Hematopoietic multipotent progenitor cell (in vitro differentiated cells): ENCODE results near the gene TTLL10. TPM values are rescaled to one million over a fixed set of nuclear protein-coding genes. Genes with fewer than 3 reads are reported as not detected.

ENCODE experiments used
- DNase-seq, 3 donors: peaks; one replicate each; pipeline ENCODE4 v3.0.0-alpha.2; 2011 to 2015; ENCODE audit warnings: low read depth in 2 of 3, low spot score in 2 of 3
- total RNA-seq: library from RNA; depleted of rRNA; stranded (reverse); fragments of >200 nt; gene quantifications from one replicate; pipeline ENCODE4 v1.2.3, GENCODE V29; 2012

Gene TTLL10
- total RNA-seq, 1 donor: 4.3 TPM

GRCh38 chr1:1157426-1157913, 16.2 kb upstream of the TTLL10 start:
- peak; percentile 38 to 49 (median 46) for DNase-seq

- DNase-seq: peak in 2 of 3 donors; percentile 29 to 52
Measured at GRCh38 chr1:1157914-1158710, 15.6 kb upstream of the TTLL10 start.

GRCh38 chr1:1160281-1160930, 13.3 kb upstream of the TTLL10 start:
- DNase-seq: no peak

GRCh38 chr1:1161078-1161682, 12.5 kb upstream of the TTLL10 start:
- DNase-seq: no peak

GRCh38 chr1:1161683-1162079, 12.0 kb upstream of the TTLL10 start:
- DNase-seq: no peak

GRCh38 chr1:1162597-1163537, 10.8 kb upstream of the TTLL10 start:
- DNase-seq: no peak

GRCh38 chr1:1163538-1164070, 10.1 kb upstream of the TTLL10 start:
- DNase-seq: no peak

GRCh38 chr1:1164361-1164700, 9.3 kb upstream of the TTLL10 start:
- no peak for DNase-seq

GRCh38 chr1:1164701-1165451, 8.8 kb upstream of the TTLL10 start:
- DNase-seq: no peak

GRCh38 chr1:1165485-1165884, 8.2 kb upstream of the TTLL10 start:
- no peak for DNase-seq

- DNase-seq: no peak
Measured at GRCh38 chr1:1165900-1166421, 7.7 kb upstream of the TTLL10 start.

GRCh38 chr1:1166642-1167397, 6.9 kb upstream of the TTLL10 start:
- DNase-seq: no peak

GRCh38 chr1:1167398-1167821, 6.3 kb upstream of the TTLL10 start:
- DNase-seq: no peak

- no peak for DNase-seq
Measured at GRCh38 chr1:1167841-1168450, 5.7 kb upstream of the TTLL10 start.

- DNase-seq: no peak
Measured at GRCh38 chr1:1168451-1169411, 4.9 kb upstream of the TTLL10 start.

GRCh38 chr1:1169429-1170214, 4.1 kb upstream of the TTLL10 start:
- no peak for DNase-seq
